Ecto neural progenitor cell (in vitro differentiated cells): Measurements from ENCODE around the gene ACTRT2.

ENCODE experiments used
- DNase-seq: peaks from one replicate; pipeline ENCODE4 v3.0.0-alpha.2; 2018; ENCODE audit warnings: low spot score

Gene ACTRT2

GRCh38 chr1:3018576-3018975, 2.7 kb upstream of the ACTRT2 start:
- no peak for DNase-seq

- no peak for DNase-seq
Measured at GRCh38 chr1:3019007-3019515, 2.2 kb upstream of the ACTRT2 start.

- no peak for DNase-seq
Measured at GRCh38 chr1:3019516-3020051, 1.7 kb upstream of the ACTRT2 start.

GRCh38 chr1:3020263-3020909, 881 bp upstream of the ACTRT2 start:
- DNase-seq, result no peak

GRCh38 chr1:3021801-3022401, 634 bp downstream of the ACTRT2 start:
- DNase-seq, result no peak

- no peak for DNase-seq
Measured at GRCh38 chr1:3022511-3022973, 1.3 kb downstream of the ACTRT2 start.

- DNase-seq, result no peak
Measured at GRCh38 chr1:3022976-3023375, 1.7 kb downstream of the ACTRT2 start.

- DNase-seq, result no peak
Measured at GRCh38 chr1:3024019-3024418, 2.8 kb downstream of the ACTRT2 start.

GRCh38 chr1:3024588-3024987, 3.3 kb downstream of the ACTRT2 start:
- no peak for DNase-seq

GRCh38 chr1:3026124-3026523, 4.9 kb downstream of the ACTRT2 start:
- DNase-seq, result no peak

- no peak for DNase-seq
Measured at GRCh38 chr1:3026581-3027391, 5.5 kb downstream of the ACTRT2 start.

- no peak for DNase-seq
Measured at GRCh38 chr1:3027611-3028371, 6.5 kb downstream of the ACTRT2 start.

- no peak for DNase-seq
Measured at GRCh38 chr1:3028531-3029282, 7.4 kb downstream of the ACTRT2 start.

- DNase-seq, result no peak
Measured at GRCh38 chr1:3029481-3029961, 8.3 kb downstream of the ACTRT2 start.

- DNase-seq, result no peak
Measured at GRCh38 chr1:3029991-3030662, 8.9 kb downstream of the ACTRT2 start.

- DNase-seq, result no peak
Measured at GRCh38 chr1:3030663-3031381, 9.6 kb downstream of the ACTRT2 start.

GRCh38 chr1:3031401-3032221, 10.3 kb downstream of the ACTRT2 start:
- DNase-seq, result no peak

GRCh38 chr1:3032371-3033039, 11.2 kb downstream of the ACTRT2 start:
- DNase-seq, result no peak
